ENCODE data around the gene HS3ST4. TPM values are rescaled to one million over a fixed set of nuclear protein-coding genes. Genes with fewer than 3 reads are reported as not detected.

The HS3ST4 gene
- total RNA-seq = not detected in 2 replicates

GRCh38 chr16:25691519-25692091 is at the start of gene HS3ST4:
HS3ST4 (plus strand) TSS chr16:25691959.

All from pericardium fibroblast (primary cell).